ENCODE measurements around the gene EEPD1. TPM values are rescaled to one million over a fixed set of nuclear protein-coding genes. Genes with fewer than 3 reads are reported as not detected.

The EEPD1 gene
- total RNA-seq, 4 donors from 2014 or later: 19.8 to 46.3 (median 29.3) TPM

- Histone ChIP-seq H3K27me3 (no peaks in the 10 kb centered on the region), H3K9me3 (no peaks in the 10 kb centered on the region), H3K27ac (no peak overlapping the region), H3K4me1 (peaks cover 0 to 40% (median 3%) of the 10 kb centered on the region in 4 donors), H3K36me3 (no peaks in the 10 kb centered on the region), H3K4me3 (no peak overlapping the region)
- TF ChIP-seq CTCF (IDR thresholded peaks at IDR 0.05) (no peak), POLR2A (IDR thresholded peaks at IDR 0.05) (no peak)
- DNase-seq: no peak
Measured at GRCh38 chr7:36279926-36280315, 126.9 kb downstream of the EEPD1 start.

- Histone ChIP-seq H3K4me3 (peak overlapping the region in 1 of 4 donors; percentile 13), H3K4me1 (peaks cover 0 to 41% (median 5%) of the 10 kb centered on the region in 4 donors), H3K36me3 (no peaks in the 10 kb centered on the region), H3K9me3 (no peaks in the 10 kb centered on the region), H3K27ac (peak overlapping the region in 2 of 4 donors; percentile 53 to 61), H3K27me3 (no peaks in the 10 kb centered on the region)
- DNase-seq: peak in 2 of 3 donors; percentile 69 to 84
- TF ChIP-seq CTCF (IDR thresholded peaks at IDR 0.05) (peak in 2 of 6 experiments; percentile 14 to 19), POLR2A (IDR thresholded peaks at IDR 0.05) (no peak)
Measured at GRCh38 chr7:36280840-36281812, 128.1 kb downstream of the EEPD1 start.

- no peak for DNase-seq
- no peaks in the 10 kb centered on the region for H3K36me3 ChIP-seq
- peaks cover 2 to 47% (median 8%) of the 10 kb centered on the region in 4 donors for H3K4me1 ChIP-seq
Measured at GRCh38 chr7:36281945-36282717, 129.1 kb downstream of the EEPD1 start.

GRCh38 chr7:36283181-36283580, 130.1 kb downstream of the EEPD1 start:
- Histone ChIP-seq H3K9me3 (no peaks in the 10 kb centered on the region), H3K4me1 (peaks cover 4 to 52% (median 13%) of the 10 kb centered on the region in 4 donors), H3K4me3 (no peak overlapping the region), H3K36me3 (peaks cover 0 to 6% (median 0%) of the 10 kb centered on the region in 3 donors), H3K27ac (peak overlapping the region in 1 of 4 donors; percentile 28), H3K27me3 (no peaks in the 10 kb centered on the region)
- no peak for DNase-seq
- TF ChIP-seq CTCF (IDR thresholded peaks at IDR 0.05) (no peak), POLR2A (IDR thresholded peaks at IDR 0.05) (no peak)

More at GRCh38 chr7:36281945-36282717, 129.1 kb downstream of the EEPD1 start:
- no peak overlapping the region for H3K27ac ChIP-seq
- H3K9me3 ChIP-seq: no peaks in the 10 kb centered on the region
- H3K4me3 ChIP-seq: no peak overlapping the region
- TF ChIP-seq CTCF (IDR thresholded peaks at IDR 0.05) (no peak), POLR2A (IDR thresholded peaks at IDR 0.05) (no peak)
- H3K27me3 ChIP-seq: no peaks in the 10 kb centered on the region

GRCh38 chr7:36283711-36284130, 130.7 kb downstream of the EEPD1 start:
- Histone ChIP-seq H3K27me3 (no peaks in the 10 kb centered on the region), H3K27ac (peak overlapping the region in 2 of 4 donors; percentile 28 to 46), H3K9me3 (no peaks in the 10 kb centered on the region), H3K4me3 (no peak overlapping the region), H3K36me3 (peaks cover 0 to 9% (median 0%) of the 10 kb centered on the region in 3 donors), H3K4me1 (peaks cover 4 to 48% (median 13%) of the 10 kb centered on the region in 4 donors)
- DNase-seq: peak in 2 of 3 donors; percentile 82 to 83
- TF ChIP-seq POLR2A (IDR thresholded peaks at IDR 0.05) (no peak), CTCF (IDR thresholded peaks at IDR 0.05) (no peak)

Measured in Peyer's patch (tissue), 4 donors.